HG02763 (cell line): ENCODE data around the gene MT3.

Source experiments
- ATAC-seq: cut with Tn5 transposase; IDR thresholded peaks from one replicate; pipeline ENCODE4 v1.9.1; 2021; ENCODE audit warnings: mild to moderate bottlenecking, moderate library complexity; ENCODE audit not compliant: unreplicated experiment

The MT3 gene

GRCh38 chr16:56589141-56590039 is at the start of gene MT3:
Gene MT3 (plus strand): TSS chr16:56589528. CDS start chr16:56589591, 63 bp downstream.
- ATAC-seq = no peak

- no peak for ATAC-seq
Observed at GRCh38 chr16:56539656-56540055, 49.7 kb upstream of the MT3 start.

GRCh38 chr16:56542039-56542438 is 47.3 kb upstream of the MT3 start:
- ATAC-seq = no peak

- ATAC-seq = no peak
Observed at GRCh38 chr16:56547120-56547948, 42.0 kb upstream of the MT3 start.

- no peak for ATAC-seq
Observed at GRCh38 chr16:56547949-56548567, 41.3 kb upstream of the MT3 start.

- ATAC-seq = no peak
Observed at GRCh38 chr16:56549161-56549560, 40.2 kb upstream of the MT3 start.

GRCh38 chr16:56549744-56550385 is 39.5 kb upstream of the MT3 start:
- ATAC-seq = no peak

- no peak for ATAC-seq
Observed at GRCh38 chr16:56551796-56552738, 37.3 kb upstream of the MT3 start.

- no peak for ATAC-seq
Observed at GRCh38 chr16:56554441-56554840, 34.9 kb upstream of the MT3 start.

- no peak for ATAC-seq
Observed at GRCh38 chr16:56558024-56558747, 31.1 kb upstream of the MT3 start.

GRCh38 chr16:56559109-56559508 is 30.2 kb upstream of the MT3 start:
- no peak for ATAC-seq

GRCh38 chr16:56560447-56560846 is 28.9 kb upstream of the MT3 start:
- ATAC-seq = no peak

- no peak for ATAC-seq
Observed at GRCh38 chr16:56561126-56561525, 28.2 kb upstream of the MT3 start.

- ATAC-seq = no peak
Observed at GRCh38 chr16:56564793-56565477, 24.4 kb upstream of the MT3 start, which contains the start of gene MT4. Gene MT4 (plus strand): TSS chr16:56565073. CDS start chr16:56565129, 56 bp downstream.

- ATAC-seq = no peak
Observed at GRCh38 chr16:56569971-56570370, 19.4 kb upstream of the MT3 start.

GRCh38 chr16:56571525-56571924 is 17.8 kb upstream of the MT3 start:
- no peak for ATAC-seq

GRCh38 chr16:56574625-56575024 is 14.7 kb upstream of the MT3 start:
- no peak for ATAC-seq

GRCh38 chr16:56576585-56577299 is 12.6 kb upstream of the MT3 start:
- peak; percentile 67 for ATAC-seq
